Measurements from ENCODE around the gene SDCBP2. TPM values are rescaled to one million over a fixed set of nuclear protein-coding genes. Genes with fewer than 3 reads are reported as not detected.

SDCBP2 gene
- total RNA-seq, 1 donor from 2014 or later: 6.4 TPM

GRCh38 chr20:1315804-1316203, 13.1 kb downstream of the SDCBP2 start:
- ATAC-seq: no peak

GRCh38 chr20:1313236-1313964, 15.5 kb downstream of the SDCBP2 start:
- DNase-seq (ENCODE audit: low spot score): peak; percentile 69

More at GRCh38 chr20:1315804-1316203, 13.1 kb downstream of the SDCBP2 start:
- DNase-seq (ENCODE audit: low spot score): no peak

GRCh38 chr20:1312904-1313235, 16.1 kb downstream of the SDCBP2 start:
- ATAC-seq (no peak), DNase-seq (ENCODE audit: low spot score) (no peak)

More at GRCh38 chr20:1313236-1313964, 15.5 kb downstream of the SDCBP2 start:
- peak; percentile 95 for ATAC-seq

DNA sequence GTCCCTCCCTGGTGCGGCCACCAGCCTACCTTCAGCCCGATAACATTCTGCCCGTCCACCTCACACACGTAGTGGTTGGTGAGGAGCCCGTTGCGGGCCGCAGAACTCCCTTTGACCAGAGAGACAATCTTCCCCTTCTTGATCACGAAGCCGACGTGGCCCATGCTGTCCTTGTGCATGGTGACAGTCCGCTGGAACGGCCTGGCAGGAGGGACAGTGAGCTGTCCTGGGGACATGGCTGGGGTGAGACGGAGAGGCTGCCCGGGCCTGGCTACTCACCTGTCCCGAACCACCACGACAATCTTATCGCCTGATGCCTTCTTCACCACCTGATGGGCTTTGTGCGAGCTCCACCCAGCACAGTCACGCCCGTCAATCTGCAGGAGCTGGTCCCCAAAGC, 16.6 kb downstream of the SDCBP2 start:
- DNase-seq (ENCODE audit: low spot score): no peak

DNA sequence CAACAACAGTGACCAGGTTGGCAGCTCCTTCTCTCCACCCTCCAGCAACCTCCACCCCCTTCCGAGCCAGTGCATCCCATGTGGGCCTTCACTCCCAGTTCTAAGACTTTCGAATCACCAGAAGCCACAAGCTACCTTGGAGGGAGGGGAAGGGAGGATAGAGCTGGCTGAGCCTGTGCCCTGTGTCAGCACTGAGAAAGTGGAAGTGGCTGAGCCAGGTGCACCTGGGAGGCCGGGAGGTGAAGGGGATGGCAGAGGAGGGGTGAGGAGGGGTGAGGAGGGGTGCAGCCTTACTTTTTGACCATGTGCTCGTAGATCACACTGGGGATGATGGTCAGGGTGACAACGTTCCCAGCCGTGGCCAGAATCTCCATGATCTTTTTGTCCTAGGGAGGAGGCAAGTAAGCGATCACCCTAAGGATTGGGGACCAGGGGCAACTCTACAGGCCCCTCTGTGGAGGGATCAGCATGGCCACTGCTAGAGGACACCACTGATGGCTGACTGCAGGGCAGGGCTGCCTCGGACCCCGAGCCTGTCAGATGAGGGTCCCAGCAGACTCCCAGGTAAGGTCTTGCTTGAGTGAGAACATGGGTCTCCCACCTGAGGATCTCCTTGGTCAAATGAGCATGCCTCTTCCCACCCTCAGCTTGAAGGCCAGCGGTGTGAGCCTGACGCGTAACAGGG, 18.3 kb downstream of the SDCBP2 start:
- DNase-seq (ENCODE audit: low spot score) (no peak), ATAC-seq (no peak)

More for the DNA sequence above, 16.6 kb downstream of the SDCBP2 start:
- ATAC-seq: no peak

- DNase-seq (ENCODE audit: low spot score): no peak
- ATAC-seq: no peak
Measured at GRCh38 chr20:1310071-1310470, 18.9 kb downstream of the SDCBP2 start.

GRCh38 chr20:1309439-1309847, 19.5 kb downstream of the SDCBP2 start:
- ATAC-seq (no peak), DNase-seq (ENCODE audit: low spot score) (no peak)

GRCh38 chr20:1308702-1309095, 20.2 kb downstream of the SDCBP2 start:
- no peak for DNase-seq (ENCODE audit: low spot score)
- no peak for ATAC-seq

DNA sequence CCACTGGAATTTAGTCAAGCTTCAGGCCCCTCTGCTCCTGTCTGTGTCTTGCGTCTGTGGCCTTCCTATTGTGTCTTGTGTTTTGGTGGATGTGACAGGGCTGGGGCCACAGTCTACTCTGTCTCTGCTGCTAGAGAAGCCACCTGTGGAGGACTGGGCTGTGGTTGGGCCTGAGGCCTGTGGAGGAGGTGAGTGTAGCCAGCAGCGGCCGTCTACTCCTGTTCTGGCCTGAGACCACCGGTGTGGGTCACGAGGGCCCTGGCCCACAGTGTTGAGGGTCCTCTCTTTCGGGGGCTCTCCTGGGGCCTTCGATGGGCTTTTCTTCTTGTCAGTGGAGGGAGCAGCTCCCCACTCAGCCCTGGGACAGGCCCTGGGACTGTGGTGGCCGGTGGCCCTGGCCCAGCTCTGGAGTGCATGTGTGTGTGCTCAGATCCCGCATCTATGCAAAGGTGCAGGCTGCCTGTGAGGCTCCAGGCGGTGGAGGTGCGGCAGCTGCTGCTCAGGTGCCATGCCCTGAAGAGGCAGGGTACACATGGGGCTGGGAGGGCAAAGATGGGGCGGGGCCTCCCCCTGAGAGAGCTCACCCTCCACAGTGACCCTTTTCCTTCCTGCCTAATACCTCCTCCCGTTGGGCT, 20.8 kb downstream of the SDCBP2 start:
- ATAC-seq (no peak), DNase-seq (ENCODE audit: low spot score) (no peak)

DNA sequence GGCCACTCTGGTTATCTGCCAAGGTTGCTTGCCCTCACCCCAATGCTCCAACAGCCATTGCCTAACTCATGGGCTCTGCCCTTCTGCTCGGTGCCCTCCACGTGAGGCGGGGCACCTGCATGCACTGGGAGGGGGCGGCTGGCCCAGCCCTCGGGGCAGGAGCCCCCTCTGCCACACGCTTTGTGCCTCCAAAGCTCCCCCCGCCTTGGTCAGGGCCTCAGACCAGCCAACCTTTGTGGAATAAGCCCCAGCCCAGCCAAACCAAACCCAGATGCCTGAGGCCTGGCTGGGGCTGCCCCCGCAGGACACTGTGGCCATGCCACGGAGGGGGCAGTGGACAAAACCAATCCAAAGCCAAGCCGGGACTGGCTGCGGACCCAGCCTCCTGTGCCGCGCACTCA, 21.4 kb downstream of the SDCBP2 start:
- ATAC-seq (no peak), DNase-seq (ENCODE audit: low spot score) (no peak)

DNA sequence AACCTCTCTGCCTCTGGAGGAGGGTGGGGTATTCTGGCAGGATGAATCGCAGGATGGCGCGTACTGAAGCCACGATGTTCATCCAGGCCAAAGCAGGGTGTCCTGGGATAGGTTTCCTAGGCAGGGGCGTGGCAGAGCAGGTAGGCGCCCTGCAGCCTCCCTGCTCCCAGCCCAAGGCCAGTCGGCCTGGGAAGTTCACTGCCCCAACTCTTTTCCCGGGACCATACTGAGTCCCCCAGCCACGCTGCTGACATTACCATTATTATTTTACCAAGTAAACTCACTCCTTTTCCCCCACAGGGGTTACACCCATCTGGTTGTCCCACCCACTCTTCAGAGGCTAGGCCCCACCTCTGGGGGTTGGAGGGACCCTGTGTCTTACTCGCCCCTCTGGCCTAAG, 21.8 kb downstream of the SDCBP2 start:
- DNase-seq (ENCODE audit: low spot score) (no peak), ATAC-seq (no peak)

DNA sequence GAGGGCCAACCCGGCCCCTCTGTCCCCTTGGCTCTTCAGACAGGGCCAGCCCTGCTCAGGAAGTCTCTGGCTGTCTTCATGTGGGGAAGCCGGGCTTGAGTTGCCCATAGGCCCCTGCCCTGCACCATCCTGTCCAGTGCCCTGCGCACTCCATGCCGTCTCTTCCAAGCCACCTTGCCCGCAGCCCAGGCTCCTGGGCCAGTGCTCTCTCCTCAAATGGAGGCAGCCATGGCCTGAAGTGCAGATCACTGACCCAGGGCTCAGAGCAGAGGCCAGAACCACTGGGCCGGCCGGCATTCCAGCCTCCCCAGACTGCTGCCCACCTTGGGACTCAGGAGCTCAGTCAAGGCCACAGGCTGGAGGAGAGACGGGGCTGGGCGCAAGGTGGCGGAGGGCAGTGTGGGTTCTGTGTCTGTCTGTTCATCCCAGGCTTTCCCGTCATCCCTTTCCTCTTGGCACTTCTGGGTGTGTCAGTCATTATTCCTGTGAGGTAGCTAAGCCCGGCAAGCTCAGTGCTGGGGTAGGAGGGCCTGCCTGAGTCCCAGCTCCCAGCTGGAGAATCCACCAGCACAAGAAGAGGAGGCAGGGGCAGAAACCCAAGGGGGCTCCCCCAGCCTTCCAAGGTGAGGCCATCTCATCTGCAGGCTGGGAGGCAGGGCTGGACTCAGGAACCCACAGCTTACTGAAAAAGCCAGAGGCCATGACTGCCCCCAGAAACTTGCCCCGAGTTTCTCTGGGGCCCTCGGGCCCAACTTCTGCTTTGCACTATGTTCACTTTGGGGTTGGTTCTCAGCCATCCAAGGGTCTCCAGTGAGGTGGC, 22.4 kb downstream of the SDCBP2 start:
- no peak for DNase-seq (ENCODE audit: low spot score)

DNA sequence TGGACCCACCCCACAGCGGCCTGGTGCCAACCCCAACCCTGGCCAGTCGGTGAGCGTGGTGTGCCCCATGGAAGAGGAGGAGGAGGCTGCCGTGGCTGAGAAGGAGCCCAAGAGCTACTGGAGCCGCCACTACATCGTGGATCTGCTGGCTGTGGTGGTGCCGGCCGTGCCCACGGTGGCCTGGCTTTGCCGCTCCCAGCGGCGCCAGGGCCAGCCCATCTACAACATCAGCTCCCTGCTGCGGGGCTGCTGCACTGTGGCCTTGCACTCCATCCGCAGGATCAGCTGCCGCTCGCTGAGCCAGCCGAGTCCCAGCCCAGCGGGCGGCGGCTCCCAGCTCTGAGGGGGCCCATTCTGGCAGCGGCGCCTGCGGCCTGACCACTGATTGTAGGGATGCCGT, 23.2 kb downstream of the SDCBP2 start:
- no peak for ATAC-seq

More for the DNA sequence above, 22.4 kb downstream of the SDCBP2 start:
- no peak for ATAC-seq

GRCh38 chr20:1304710-1305515, 24.0 kb downstream of the SDCBP2 start:
- no peak for DNase-seq (ENCODE audit: low spot score)
- ATAC-seq: no peak

More for the DNA sequence above, 23.2 kb downstream of the SDCBP2 start:
- no peak for DNase-seq (ENCODE audit: low spot score)

- ATAC-seq (no peak), DNase-seq (ENCODE audit: low spot score) (no peak)
Measured at GRCh38 chr20:1302685-1303541, 26.0 kb downstream of the SDCBP2 start.

DNA sequence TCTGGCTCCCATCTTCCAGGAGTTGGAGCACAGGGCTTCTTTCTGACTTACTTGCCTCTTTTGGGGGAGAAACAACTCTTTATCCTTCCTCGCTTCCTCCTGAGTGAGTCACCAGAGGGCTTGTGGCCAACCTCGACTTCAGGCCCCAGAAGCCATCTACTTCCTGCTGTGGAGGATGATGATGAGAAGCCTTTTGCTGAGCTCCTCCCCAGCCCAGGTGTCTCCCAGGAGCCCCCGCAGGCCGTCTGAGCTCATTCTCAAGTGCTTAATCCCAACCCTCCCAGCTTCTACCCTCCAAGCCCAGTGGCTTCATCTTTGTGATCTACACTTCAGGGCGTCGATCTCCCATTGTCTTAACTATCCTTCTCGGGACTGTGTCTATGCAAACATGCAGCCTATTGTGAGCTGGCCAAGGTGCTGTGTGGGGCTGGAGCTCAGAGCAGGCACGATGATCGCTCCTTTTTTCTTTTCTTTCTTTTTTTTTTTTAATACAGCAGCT, 27.9 kb downstream of the SDCBP2 start:
- DNase-seq (ENCODE audit: low spot score) (no peak), ATAC-seq (no peak)

DNA sequence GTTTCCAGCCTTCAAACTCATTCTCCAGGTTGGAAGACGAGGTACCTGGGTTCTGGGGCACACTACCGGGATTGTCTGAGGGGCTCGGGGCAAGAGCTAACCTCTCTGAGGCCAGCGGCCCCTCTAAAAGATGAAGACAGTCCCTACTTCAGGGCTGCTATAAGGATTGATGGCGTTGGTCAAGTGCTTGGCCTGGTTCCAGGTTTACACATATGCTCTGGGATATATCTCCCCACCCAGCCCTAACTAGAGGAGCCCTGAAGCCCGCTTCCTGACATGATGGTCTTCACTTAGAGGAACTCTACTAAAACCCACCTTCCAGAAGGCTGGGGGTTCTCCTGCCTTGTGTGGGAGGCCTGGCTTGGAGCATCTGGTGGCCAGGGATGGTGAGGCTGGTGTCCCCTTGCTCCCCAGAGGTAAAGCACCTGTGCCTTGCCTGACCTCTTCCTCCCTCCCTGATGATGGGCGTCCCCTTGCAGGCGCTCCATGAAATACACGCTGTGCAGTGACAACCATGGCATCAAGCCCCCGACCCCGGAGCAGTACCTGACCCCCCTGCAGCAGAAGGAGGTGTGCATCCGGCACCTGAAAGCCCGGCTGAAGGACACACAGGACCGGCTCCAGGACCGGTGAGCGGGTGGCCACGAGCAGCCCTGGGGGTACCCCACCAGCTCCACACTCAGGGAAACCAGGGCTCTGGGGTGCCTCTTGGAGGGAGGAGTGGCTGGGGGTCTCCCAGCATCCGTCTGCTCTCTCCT, 28.7 kb downstream of the SDCBP2 start:
- DNase-seq (ENCODE audit: low spot score) (no peak), ATAC-seq (no peak)

GRCh38 chr20:1299522-1299921, 29.4 kb downstream of the SDCBP2 start:
- ATAC-seq (peak; percentile 60), DNase-seq (ENCODE audit: low spot score) (no peak)
